Neuronal stem cell (in vitro differentiated cells): Measurements from ENCODE around the gene MRPL58.
"Not testable (repeated sequence)": the region's sequence is repeated elsewhere in the genome, so short reads cannot be mapped to it uniquely, and the experiment has no call there.

Source experiments
- DNase-seq: peaks from one replicate; pipeline ENCODE4 v3.0.0-alpha.2; 2013; ENCODE audit warnings: low spot score
- H2AFZ ChIP-seq: one replicate; pipeline ENCODE4 v1.6.1; 2013; ENCODE audit warnings: mild to moderate bottlenecking, low read length, inconsistent platforms
- H2AK5ac ChIP-seq: 2 replicates; pipeline ENCODE4 v1.6.1; 2013; ENCODE audit warnings: low read depth, mild to moderate bottlenecking, inconsistent platforms, low read length, moderate library complexity, mixed read lengths
- H2BK120ac ChIP-seq: 2 replicates; pipeline ENCODE4 v1.6.1; 2013; ENCODE audit warnings: low read depth, mild to moderate bottlenecking, inconsistent platforms, low read length, moderate library complexity, mixed read lengths
- H2BK12ac ChIP-seq: one replicate; pipeline ENCODE4 v1.6.1; 2013; ENCODE audit warnings: low read length, inconsistent platforms
- H2BK15ac ChIP-seq: 2 replicates; pipeline ENCODE4 v1.6.1; 2013; ENCODE audit warnings: mild to moderate bottlenecking, low read length, inconsistent platforms, mixed read lengths
- H2BK5ac ChIP-seq: one replicate; pipeline ENCODE4 v1.6.1; 2013; ENCODE audit warnings: inconsistent platforms, mild to moderate bottlenecking, low read length, moderate library complexity
- H3K14ac ChIP-seq: one replicate; pipeline ENCODE4 v1.6.1; 2013; ENCODE audit warnings: low read length, inconsistent platforms
- H3K18ac ChIP-seq: 2 replicates; pipeline ENCODE4 v1.6.1; 2013; ENCODE audit warnings: low read length, inconsistent platforms
- H3K23ac ChIP-seq: 2 replicates; pipeline ENCODE4 v1.6.1; 2013; ENCODE audit warnings: low read depth, mild to moderate bottlenecking, mixed read lengths, low read length, inconsistent platforms; ENCODE audit not compliant: poor library complexity
- H3K27ac ChIP-seq: replicated peaks from 3 replicates; pipeline ENCODE4 v1.5.1; 2013; ENCODE audit warnings: low read length, inconsistent platforms
- H3K27me3 ChIP-seq, 3 experiments: 2 replicates each; pipeline ENCODE4 v1.6.1; 2013; ENCODE audit warnings: low read length in 3 of 3, mild to moderate bottlenecking in 2 of 3, inconsistent platforms in 1 of 3, low read depth in 1 of 3, mixed read lengths in 1 of 3, moderate library complexity in 1 of 3; ENCODE audit not compliant: control insufficient read depth in 3 of 3, insufficient read depth in 3 of 3
- H3K36me3 ChIP-seq, 2 donors: replicated peaks in 1 of 2; 2 replicates each; pipeline ENCODE4 v1.6.1; 2013; ENCODE audit warnings: low read length in 2 of 2; ENCODE audit not compliant: control insufficient read depth in 2 of 2, insufficient read depth in 2 of 2
- H3K4ac ChIP-seq: 2 replicates; pipeline ENCODE4 v1.6.1; 2013; ENCODE audit warnings: inconsistent platforms, mild to moderate bottlenecking, low read length, moderate library complexity
- H3K4me1 ChIP-seq, 2 donors: 1 replicate in 1 of 2; 2 replicates in 1 of 2; pipeline ENCODE4 v1.6.1; 2013; ENCODE audit warnings: low read length in 2 of 2, low read depth in 1 of 2; ENCODE audit not compliant: control insufficient read depth in 2 of 2, insufficient read depth in 1 of 2
- H3K4me2 ChIP-seq: one replicate; pipeline ENCODE4 v1.6.1; 2013; ENCODE audit warnings: mild to moderate bottlenecking, low read length, inconsistent platforms; ENCODE audit not compliant: insufficient read depth, poor library complexity, severe bottlenecking
- H3K4me3 ChIP-seq, 2 donors: 2 replicates each; pipeline ENCODE4 v1.5.1; 2013; ENCODE audit warnings: low read length in 2 of 2, mild to moderate bottlenecking in 2 of 2, inconsistent platforms in 1 of 2, moderate library complexity in 1 of 2
- H3K79me1 ChIP-seq: one replicate; pipeline ENCODE4 v1.6.1; 2013; ENCODE audit warnings: low read depth, mild to moderate bottlenecking, inconsistent platforms, low read length, moderate library complexity
- H3K9ac ChIP-seq: one replicate; pipeline ENCODE4 v1.6.1; 2013; ENCODE audit warnings: mild to moderate bottlenecking, low read depth, low read length, inconsistent platforms; ENCODE audit not compliant: poor library complexity
- H3K9me3 ChIP-seq, 2 donors: replicated peaks in 1 of 2; 2 replicates each; pipeline versions ENCODE3 to v1.6.1; 2013; ENCODE audit warnings: low read length in 2 of 2, mild to moderate bottlenecking in 2 of 2, inconsistent platforms in 1 of 2, low read depth in 1 of 2, mixed read lengths in 1 of 2, moderate library complexity in 1 of 2; ENCODE audit not compliant: control insufficient read depth in 2 of 2, insufficient read depth in 1 of 2
- H4K8ac ChIP-seq: one replicate; pipeline ENCODE4 v1.6.1; 2013; ENCODE audit warnings: low read depth, mild to moderate bottlenecking, inconsistent platforms, low read length, moderate library complexity
- H4K91ac ChIP-seq: one replicate; pipeline ENCODE4 v1.6.1; 2013; ENCODE audit warnings: low read length, low read depth, mild to moderate bottlenecking, inconsistent platforms; ENCODE audit not compliant: poor library complexity
- WGBS, 2 donors: extraction: QIAGEN DNeasy Blood & Tissue Kit; methylation state at CpG; one replicate each; pipeline ENCODE4 v1.1.7; 2013; ENCODE audit warnings: missing lambda C conversion rate in 2 of 2, mixed read lengths in 1 of 2; ENCODE audit not compliant: insufficient read length in 2 of 2, insufficient replicate concordance in 1 of 2; ENCODE audit errors: extremely low coverage in 2 of 2; 5-methylcytosine and 5-hydroxymethylcytosine counted together

Gene MRPL58

DNA sequence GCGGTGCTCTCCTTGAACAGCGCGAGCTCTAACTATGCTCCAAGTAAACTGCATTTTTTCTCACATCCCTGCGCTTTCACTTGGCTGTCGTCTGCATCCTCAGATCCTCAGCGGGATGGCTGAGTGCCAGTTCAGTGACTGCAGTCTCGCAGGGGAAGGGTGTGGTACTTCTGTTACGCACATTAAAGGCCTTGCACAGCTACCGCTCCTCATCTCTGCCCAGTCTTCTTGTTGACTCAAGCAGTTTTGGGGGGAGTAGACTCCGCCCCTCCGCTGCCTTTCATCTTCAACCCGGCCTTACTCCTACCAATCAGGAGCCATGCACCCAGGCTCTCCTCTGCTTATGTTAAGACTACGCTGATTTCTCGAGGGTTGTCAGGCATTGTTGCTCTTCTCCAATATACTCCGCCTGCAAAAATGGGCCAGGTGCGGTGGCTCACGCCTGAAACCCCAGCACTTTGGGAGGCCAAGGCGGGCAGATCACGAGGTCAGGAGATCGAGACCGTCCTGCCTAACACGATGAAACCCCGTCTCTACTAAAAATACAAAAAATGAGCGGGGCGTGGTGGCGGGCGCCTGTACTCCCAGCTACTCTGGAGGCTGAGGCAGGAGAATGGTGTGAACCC is 24.3 kb downstream of the MRPL58 start:
- DNase-seq, result no peak
- Histone ChIP-seq H3K4me3 (no peak overlapping the region), H3K4me2 (no peak overlapping the region)

DNA sequence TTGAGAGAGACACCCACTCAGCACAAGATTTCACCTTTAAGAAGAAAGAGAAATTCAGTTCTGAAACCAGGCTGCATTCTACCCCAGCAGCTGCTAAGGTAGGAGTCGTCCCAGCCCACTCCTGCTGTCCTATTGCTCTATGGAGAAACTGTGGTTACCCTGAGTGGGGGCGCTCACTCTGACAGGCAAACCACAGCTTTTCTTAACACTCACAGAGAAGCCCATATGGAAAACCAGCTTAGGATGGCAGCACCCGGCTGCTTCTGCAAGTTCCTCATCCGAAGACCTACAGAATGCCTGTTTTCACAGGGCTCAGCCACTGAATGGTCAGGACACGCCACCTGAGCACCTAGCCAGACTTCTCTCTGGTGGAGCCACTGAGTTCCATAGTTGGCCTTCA is 26.8 kb downstream of the MRPL58 start:
- H4K8ac ChIP-seq, result no peak overlapping the region
- no CpG with 5 or more reads among the region's 5 CpGs for WGBS, 2 donors
- H3K27ac ChIP-seq, result no peak overlapping the region
- no peak overlapping the region for H3K14ac ChIP-seq
- H3K4me1 ChIP-seq, result peaks cover 0 to 3% of the 10 kb centered on the region in 2 donors
- H3K23ac ChIP-seq, result no peak overlapping the region
- no peak for DNase-seq
- H3K18ac ChIP-seq, result no peak overlapping the region
- no peak overlapping the region for H3K9ac ChIP-seq
- H4K91ac ChIP-seq, result no peak overlapping the region
- H3K79me1 ChIP-seq, result peaks cover 2% of the 10 kb centered on the region
- H2BK5ac ChIP-seq, result no peak overlapping the region
- no peak overlapping the region for H2BK120ac ChIP-seq
- H2AFZ ChIP-seq, result no peak overlapping the region
- H2BK15ac ChIP-seq, result no peak overlapping the region
- no peaks in the 10 kb centered on the region for H3K9me3 ChIP-seq
- no peak overlapping the region for H3K4ac ChIP-seq
- H3K36me3 ChIP-seq, result peaks cover 13 to 49% of the 10 kb centered on the region in 2 donors
- H2AK5ac ChIP-seq, result no peak overlapping the region
- H3K27me3 ChIP-seq, result no peaks in the 10 kb centered on the region
- H3K4me3 ChIP-seq, result no peak overlapping the region
- H3K4me2 ChIP-seq, result no peak overlapping the region
- no peak overlapping the region for H2BK12ac ChIP-seq

More for the DNA sequence above, 24.3 kb downstream of the MRPL58 start:
- H3K4me1 ChIP-seq, result peaks cover 4% of the 10 kb centered on the region in 2 donors
- no peak overlapping the region for H3K4ac ChIP-seq
- H3K36me3 ChIP-seq, result peaks cover 9 to 39% of the 10 kb centered on the region in 2 donors
- no peak overlapping the region for H2BK15ac ChIP-seq
- no peak overlapping the region for H2BK120ac ChIP-seq
- H3K27ac ChIP-seq, result peak overlapping the region; percentile 23
- H2BK5ac ChIP-seq, result no peak overlapping the region
- WGBS, 2 donors, result no CpG with 5 or more reads among the region's 27 CpGs
- H4K91ac ChIP-seq, result no peak overlapping the region
- H2AFZ ChIP-seq, result no peak overlapping the region
- no peak overlapping the region for H2BK12ac ChIP-seq
- no peak overlapping the region for H3K14ac ChIP-seq
- no peaks in the 10 kb centered on the region for H3K9me3 ChIP-seq
- peaks cover 2% of the 10 kb centered on the region for H3K79me1 ChIP-seq
- H3K27me3 ChIP-seq, result peaks cover 0 to 2% (median 0%) of the 10 kb centered on the region in 3 experiments
- H3K9ac ChIP-seq, result no peak overlapping the region
- H4K8ac ChIP-seq, result no peak overlapping the region
- H3K18ac ChIP-seq, result no peak overlapping the region
- H3K23ac ChIP-seq, result peak overlapping the region; percentile 34
- no peak overlapping the region for H2AK5ac ChIP-seq

DNA sequence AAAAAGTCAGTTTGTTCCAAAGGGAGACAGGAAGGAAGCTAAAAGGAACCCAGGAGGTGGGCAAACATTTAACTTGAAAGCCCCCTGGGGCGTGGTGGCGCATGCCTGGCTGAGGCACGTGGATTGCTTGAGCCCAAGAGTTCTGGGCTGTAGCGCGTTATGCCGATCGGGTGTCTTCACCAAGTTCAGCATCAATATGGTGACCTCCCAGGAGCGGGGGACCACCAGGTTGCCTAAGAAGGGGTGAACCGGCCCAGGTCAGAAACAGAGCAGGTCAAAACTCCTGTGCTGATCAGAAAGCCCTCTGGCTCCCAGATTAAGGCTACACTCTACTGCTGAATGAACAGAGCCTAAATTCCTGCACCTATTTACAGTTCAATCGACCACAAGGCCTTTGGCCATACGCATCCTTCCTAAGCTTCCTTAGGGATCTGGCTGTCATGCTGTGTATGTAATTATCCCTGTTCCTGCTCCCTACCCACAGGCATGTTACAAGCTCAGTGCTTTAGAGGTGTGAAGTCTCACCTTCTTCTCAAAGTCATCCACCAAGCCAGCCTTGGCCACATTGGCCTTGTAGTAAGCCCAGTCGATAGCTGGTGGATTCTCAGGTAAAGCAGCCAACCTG is 29.3 kb downstream of the MRPL58 start:
- Histone ChIP-seq H3K4me1 (peaks cover 0 to 1% of the 10 kb centered on the region in 2 donors), H4K8ac (no peak overlapping the region), H3K4me3 (no peak overlapping the region), H2BK12ac (no peak overlapping the region), H2BK5ac (no peak overlapping the region), H3K14ac (no peak overlapping the region), H3K27me3 (no peaks in the 10 kb centered on the region), H3K79me1 (peaks cover 2% of the 10 kb centered on the region), H3K23ac (no peak overlapping the region), H4K91ac (no peak overlapping the region), H3K4ac (no peak overlapping the region), H2AK5ac (no peak overlapping the region), H3K36me3 (peaks cover 9 to 49% of the 10 kb centered on the region in 2 donors), H3K18ac (no peak overlapping the region), H3K4me2 (no peak overlapping the region), H3K27ac (no peak overlapping the region), H3K9ac (no peak overlapping the region), H3K9me3 (no peaks in the 10 kb centered on the region), H2BK120ac (no peak overlapping the region), H2BK15ac (no peak overlapping the region), H2AFZ (no peak overlapping the region)
- no CpG with 5 or more reads among the region's 12 CpGs for WGBS, 2 donors
- no peak for DNase-seq

DNA sequence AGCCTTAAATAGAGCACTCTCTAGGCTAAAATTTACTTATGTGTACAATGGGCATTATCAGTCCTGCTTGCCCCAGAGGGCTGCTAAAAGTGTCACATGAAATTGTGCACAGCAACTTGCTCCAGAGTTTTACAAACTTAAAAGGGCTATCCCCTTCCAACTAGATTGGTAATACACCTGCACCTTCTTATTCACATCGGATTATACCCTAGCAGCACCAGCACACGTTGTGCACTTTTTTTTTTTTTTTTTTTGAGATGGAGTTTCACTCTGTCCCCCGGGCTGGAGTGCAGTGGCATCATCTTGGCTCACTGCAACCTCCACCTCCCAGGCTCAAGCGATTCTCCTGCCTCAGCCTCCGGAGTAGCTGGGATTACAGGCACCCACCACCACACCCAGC is 31.3 kb downstream of the MRPL58 start:
- not testable (repeated sequence) for H3K4me1 ChIP-seq, H4K91ac ChIP-seq, H3K23ac ChIP-seq, H2AFZ ChIP-seq, H3K4me2 ChIP-seq, H2BK15ac ChIP-seq, H3K27me3 ChIP-seq, H3K18ac ChIP-seq, H3K4me3 ChIP-seq, H3K79me1 ChIP-seq, H3K14ac ChIP-seq, DNase-seq, H2BK5ac ChIP-seq, H3K9ac ChIP-seq, H2BK12ac ChIP-seq, H3K4ac ChIP-seq, H3K9me3 ChIP-seq, H4K8ac ChIP-seq, H2AK5ac ChIP-seq, H2BK120ac ChIP-seq, H3K27ac ChIP-seq
- no CpG with 5 or more reads among the region's 5 CpGs for WGBS, 2 donors
- peaks cover 9 to 40% of the 10 kb centered on the region in 2 donors for H3K36me3 ChIP-seq
